ENCODE results near the gene VPS11. TPM values are rescaled to one million over a fixed set of nuclear protein-coding genes. Genes with fewer than 3 reads are reported as not detected.
"Not testable (repeated sequence)": the region's sequence is repeated elsewhere in the genome, so short reads cannot be mapped to it uniquely, and the experiment has no call there.

VPS11 gene
- total RNA-seq, 2 experiments from 2014 or later = 19.2 to 21.1 TPM

- POLR2A ChIA-PET = interaction anchor here (0.7 to 4.7 kb wide), 10 partner anchors 8 to 265 kb away, joined by 3 to 35 read pairs (median 6); partner anchors contain the start of genes C2CD2L, DPAGT1, HINFP and HMBS
- CTCF ChIA-PET = interaction anchor here (0.7 to 2.0 kb wide), 12 partner anchors 9 to 150 kb away, joined by 3 to 12 read pairs (median 5); partner anchors contain the start of genes CBL, HINFP, HMBS and RPS25
- Mint-ChIP-seq H3K36me3 (peaks cover 43% of the 10 kb centered on the region), H3K27ac (peak overlapping the region; percentile 55), H3K4me1 (ENCODE audit: low read depth) (peaks cover 49% of the 10 kb centered on the region), H3K9me3 (no peaks in the 10 kb centered on the region), H3K4me3 (peak overlapping the region; percentile 96), H3K27me3 (no peaks in the 10 kb centered on the region)
- DNase-seq = peak; percentile 26
- intact Hi-C loops (cut with micrococcal nuclease) = loop anchor here (2.0 kb wide), 1 partner anchor 141 kb away; no protein-coding TSS in a partner anchor
Measured at GRCh38 chr11:119055901-119056300, 11.7 kb upstream of the VPS11 start.

GRCh38 chr11:119056421-119056999 lies 11.1 kb upstream of the VPS11 start:
- Mint-ChIP-seq H3K9me3 (no peaks in the 10 kb centered on the region), H3K27ac (peak overlapping the region; percentile 94), H3K36me3 (peaks cover 38% of the 10 kb centered on the region), H3K27me3 (no peaks in the 10 kb centered on the region), H3K4me1 (ENCODE audit: low read depth) (peaks cover 44% of the 10 kb centered on the region), H3K4me3 (peak overlapping the region; percentile 96)
- ChIA-PET POLR2A (interaction anchor here (0.5 to 4.7 kb wide), 12 partner anchors 9 to 265 kb away, joined by 3 to 35 read pairs (median 4); partner anchors contain the start of genes C2CD2L, DPAGT1, HINFP and HMBS), CTCF (interaction anchor here (0.6 to 2.0 kb wide), 10 partner anchors 9 to 150 kb away, joined by 3 to 12 read pairs (median 5); partner anchors contain the start of genes CBL, HMBS and VPS11)
- DNase-seq = peak; percentile 56
- intact Hi-C loops (cut with micrococcal nuclease) = loop anchor here (2.0 kb wide), 1 partner anchor 140 kb away; no protein-coding TSS in a partner anchor

DNA sequence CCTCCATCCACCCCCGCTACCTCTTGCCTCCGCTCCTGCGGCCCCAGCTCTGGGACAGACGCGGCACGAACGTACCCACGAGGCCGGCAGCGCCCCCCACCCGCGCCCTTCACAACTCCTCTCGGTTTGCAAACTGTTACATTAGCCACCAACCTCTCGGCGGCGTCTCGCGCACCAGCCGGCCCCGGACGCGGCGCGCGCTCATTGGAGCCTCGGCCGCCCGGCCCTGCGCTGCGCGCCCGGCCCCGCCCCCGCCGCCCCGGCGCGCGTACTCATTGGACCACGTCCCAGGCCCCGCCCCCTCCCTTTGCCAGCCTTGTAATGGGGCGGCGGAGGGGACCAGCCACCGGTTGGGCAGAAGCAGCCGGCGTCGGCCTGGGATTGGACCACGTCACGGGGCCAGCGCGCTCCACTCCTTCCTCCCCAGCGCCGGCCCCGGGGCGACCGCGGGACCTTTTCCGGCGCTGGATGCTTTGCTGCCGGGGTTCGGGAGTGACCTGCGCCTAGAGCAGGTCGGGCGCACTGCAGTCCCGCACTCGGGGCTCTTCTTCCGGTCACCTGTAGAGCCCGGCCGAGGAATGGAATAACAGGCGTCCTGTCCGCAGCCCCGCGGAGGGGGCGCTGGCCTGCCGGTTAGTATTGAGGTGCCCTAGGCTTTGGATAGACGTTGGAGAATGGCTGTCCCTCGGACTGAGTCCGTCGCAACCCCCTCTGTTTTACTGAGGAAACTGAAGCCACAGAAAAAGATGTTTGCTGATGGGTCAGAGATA lies 10.4 kb upstream of the VPS11 start, which contains the start of gene HYOU1:
TSS of gene HYOU1 (minus strand) at position 206 of the 770 bp plus-strand sequence. CDS start 1,045 bp downstream, outside the sequence.
- peak; percentile 99 for DNase-seq
- peaks cover 33% of the 10 kb centered on the region for H3K36me3 Mint-ChIP-seq
- intact Hi-C loops (cut with micrococcal nuclease) = loop anchor here (1.0 to 2.0 kb wide), 5 partner anchors 10 to 140 kb away; partner anchors contain the start of genes C2CD2L, RPS25, TRAPPC4 and VPS11
- H3K4me1 Mint-ChIP-seq (ENCODE audit: low read depth) = peaks cover 38% of the 10 kb centered on the region
- ChIA-PET CTCF (interaction anchor here (0.7 to 2.0 kb wide), 10 partner anchors 10 to 283 kb away, joined by 3 to 12 read pairs (median 4); partner anchors contain the start of genes CBL and VPS11), POLR2A (interaction anchor here (0.5 to 4.7 kb wide), 10 partner anchors 9 to 50 kb away, joined by 3 to 35 read pairs (median 6); partner anchors contain the start of genes C2CD2L, DPAGT1, HMBS and VPS11)
- H3K27me3 Mint-ChIP-seq = no peaks in the 10 kb centered on the region
- peak within 1 kb of the TSS; percentile 96 for H3K4me3 Mint-ChIP-seq
- peak within 1 kb of the TSS; percentile 94 for H3K27ac Mint-ChIP-seq
- no peaks in the 10 kb centered on the region for H3K9me3 Mint-ChIP-seq

- intact Hi-C loops (cut with micrococcal nuclease); POLR2A ChIA-PET; H3K4me3 Mint-ChIP-seq; H3K27me3 Mint-ChIP-seq; H3K27ac Mint-ChIP-seq; H3K9me3 Mint-ChIP-seq; CTCF ChIA-PET; DNase-seq: not testable (repeated sequence)
- peaks cover 33% of the 10 kb centered on the region for H3K4me1 Mint-ChIP-seq (ENCODE audit: low read depth)
- H3K36me3 Mint-ChIP-seq = peaks cover 15% of the 10 kb centered on the region
Measured at GRCh38 chr11:119059128-119059527, 8.5 kb upstream of the VPS11 start.

DNA sequence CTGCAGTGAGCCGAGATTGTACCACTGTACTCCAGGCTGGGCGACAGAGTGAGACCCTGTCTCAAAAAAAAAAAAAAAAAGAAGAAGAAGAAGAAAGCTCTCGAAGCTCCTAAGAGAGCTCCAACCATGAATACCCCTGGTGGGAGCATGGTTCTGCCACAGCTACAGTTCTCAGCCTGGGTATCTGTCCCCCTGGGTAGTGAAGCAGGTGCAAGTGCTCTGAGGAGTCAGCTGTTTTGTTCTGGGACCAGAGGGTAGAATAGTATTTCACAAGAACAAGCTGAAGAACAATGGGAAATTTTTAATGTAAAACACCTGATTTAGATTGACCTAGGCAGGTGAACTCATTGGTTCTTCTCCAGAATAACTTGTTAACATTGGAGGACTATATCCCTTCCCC lies 6.4 kb upstream of the VPS11 start:
- Mint-ChIP-seq H3K27me3 (no peaks in the 10 kb centered on the region), H3K9me3 (no peaks in the 10 kb centered on the region), H3K4me3 (no peak overlapping the region), H3K36me3 (peaks cover 5% of the 10 kb centered on the region), H3K4me1 (ENCODE audit: low read depth) (peaks cover 32% of the 10 kb centered on the region), H3K27ac (no peak overlapping the region)
- no peak for DNase-seq
- intact Hi-C loops (cut with micrococcal nuclease) = no loop called here
- ChIA-PET CTCF (no interaction called here), POLR2A (no interaction called here)

DNA sequence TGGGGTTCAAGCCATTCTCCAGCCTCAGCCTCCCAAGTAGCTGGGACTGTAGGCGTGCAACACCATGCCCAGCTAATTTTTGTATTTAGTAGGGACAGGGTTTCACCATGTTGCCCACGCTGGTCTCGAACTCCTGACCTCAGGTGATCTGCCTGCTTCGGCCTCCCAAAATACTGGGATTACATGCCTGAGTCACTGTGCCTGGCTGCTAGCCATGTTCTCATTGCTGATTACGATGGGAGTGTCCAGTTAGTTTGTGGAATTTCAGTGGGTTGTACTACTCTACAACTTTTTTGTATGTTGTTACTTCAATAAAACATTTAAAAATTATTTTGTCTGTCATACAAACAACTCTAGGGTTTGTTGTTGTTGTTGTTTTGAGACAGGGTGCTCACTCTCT lies 4.8 kb upstream of the VPS11 start:
- POLR2A ChIA-PET = interaction anchor here (1.5 kb wide), 1 partner anchor 32 kb away, joined by 5 read pairs; a partner anchor contains a TSS
- Mint-ChIP-seq H3K9me3 (no peaks in the 10 kb centered on the region), H3K27ac (no peak overlapping the region), H3K4me3 (no peak overlapping the region), H3K36me3 (peaks cover 4% of the 10 kb centered on the region), H3K27me3 (no peaks in the 10 kb centered on the region), H3K4me1 (ENCODE audit: low read depth) (peaks cover 36% of the 10 kb centered on the region)
- no peak for DNase-seq
- CTCF ChIA-PET = no interaction called here
- intact Hi-C loops (cut with micrococcal nuclease) = no loop called here

- POLR2A ChIA-PET = interaction anchor here (0.8 kb wide), 1 partner anchor 41 kb away, joined by 3 read pairs; no protein-coding TSS in a partner anchor
- Mint-ChIP-seq H3K27me3 (no peaks in the 10 kb centered on the region), H3K27ac (no peak overlapping the region), H3K4me3 (no peak overlapping the region), H3K36me3 (peaks cover 10% of the 10 kb centered on the region), H3K4me1 (ENCODE audit: low read depth) (peaks cover 38% of the 10 kb centered on the region), H3K9me3 (no peaks in the 10 kb centered on the region)
- peak; percentile 66 for DNase-seq
- intact Hi-C loops (cut with micrococcal nuclease) = loop anchor here (1.0 to 5.0 kb wide), 2 partner anchors 131 to 272 kb away; no protein-coding TSS in a partner anchor
- CTCF ChIA-PET = interaction anchor here (0.6 to 1.3 kb wide), 5 partner anchors 9 to 131 kb away, joined by 3 to 6 read pairs (median 4); no protein-coding TSS in a partner anchor
Measured at GRCh38 chr11:119065369-119065768, 2.2 kb upstream of the VPS11 start.

GRCh38 chr11:119077839-119078238 lies 10.2 kb downstream of the VPS11 start:
- POLR2A ChIA-PET = interaction anchor here (0.7 to 1.4 kb wide), 4 partner anchors 10 to 62 kb away, joined by 3 to 5 read pairs (median 4); partner anchors contain the start of gene VPS11
- CTCF ChIA-PET = interaction anchor here (1.5 kb wide), 1 partner anchor 43 kb away, joined by 3 read pairs; the partner anchor contains the start of gene HINFP
- H3K4me1 Mint-ChIP-seq (ENCODE audit: low read depth) = no peaks in the 10 kb centered on the region

GRCh38 chr11:119078675-119079420 lies 11.2 kb downstream of the VPS11 start:
- Mint-ChIP-seq H3K36me3 (peaks cover 16% of the 10 kb centered on the region), H3K4me3 (no peak overlapping the region), H3K27me3 (no peaks in the 10 kb centered on the region), H3K4me1 (ENCODE audit: low read depth) (no peaks in the 10 kb centered on the region), H3K9me3 (no peaks in the 10 kb centered on the region), H3K27ac (no peak overlapping the region)
- CTCF ChIA-PET = interaction anchor here (0.8 to 1.5 kb wide), 2 partner anchors 42 to 127 kb away, joined by 3 read pairs; partner anchors contain the start of genes CBL and HINFP
- POLR2A ChIA-PET = interaction anchor here (0.7 to 1.4 kb wide), 4 partner anchors 11 to 28 kb away, joined by 3 to 5 read pairs (median 4); partner anchors contain the start of genes HYOU1 and VPS11
- intact Hi-C loops (cut with micrococcal nuclease) = no loop called here
- no peak for DNase-seq

More at GRCh38 chr11:119077839-119078238, 10.2 kb downstream of the VPS11 start:
- Mint-ChIP-seq H3K36me3 (peaks cover 23% of the 10 kb centered on the region), H3K27ac (no peak overlapping the region), H3K4me3 (no peak overlapping the region), H3K27me3 (no peaks in the 10 kb centered on the region), H3K9me3 (no peaks in the 10 kb centered on the region)
- intact Hi-C loops (cut with micrococcal nuclease) = no loop called here
- no peak for DNase-seq

GRCh38 chr11:119081682-119082260 lies 14.2 kb downstream of the VPS11 start:
- Mint-ChIP-seq H3K9me3 (no peaks in the 10 kb centered on the region), H3K4me3 (no peak overlapping the region), H3K27ac (peak overlapping the region; percentile 3), H3K36me3 (peaks cover 14% of the 10 kb centered on the region), H3K27me3 (no peaks in the 10 kb centered on the region), H3K4me1 (ENCODE audit: low read depth) (peaks cover 14% of the 10 kb centered on the region)
- no peak for DNase-seq
- POLR2A ChIA-PET = interaction anchor here (0.5 to 1.0 kb wide), 2 partner anchors 11 to 13 kb away, joined by 3 read pairs; no protein-coding TSS in a partner anchor
- CTCF ChIA-PET = interaction anchor here (1.8 kb wide), 1 partner anchor 115 kb away, joined by 5 read pairs; no protein-coding TSS in a partner anchor
- intact Hi-C loops (cut with micrococcal nuclease) = no loop called here
